Measurements from ENCODE around the gene SSTR4. TPM values are rescaled to one million over a fixed set of nuclear protein-coding genes. Genes with fewer than 3 reads are reported as not detected.

SSTR4 gene
- total and polyA plus RNA-seq, 9 donors: 0.15 to 0.69 TPM; not detected in 7

GRCh38 chr20:23081263-23081819, 46.2 kb downstream of the SSTR4 start:
- no peak overlapping the region for H3K27ac ChIP-seq
- no peak for TF ChIP-seq CTCF (IDR thresholded peaks at IDR 0.05)
- TF ChIP-seq EP300 (IDR thresholded peaks at IDR 0.05): no peak
- TF ChIP-seq POLR2A (IDR thresholded peaks at IDR 0.05): no peak
- no peaks in the 10 kb centered on the region for H3K27me3 ChIP-seq
- H3K9me3 ChIP-seq: no peaks in the 10 kb centered on the region
- no peak for DNase-seq
- H3K4me1 ChIP-seq (ENCODE audit: insufficient read depth): peaks cover 7% of the 10 kb centered on the region
- H3K4me3 ChIP-seq: no peak overlapping the region
- intact Hi-C loops (cut with DNase I): no loop called here
- WGBS, 3 donors: 84 to 89% (median 89%) methylated on average over 9 of the region's 9 CpGs
- no peaks in the 10 kb centered on the region for H3K36me3 ChIP-seq

- intact Hi-C loops (cut with DNase I): no loop called here
- no peak for TF ChIP-seq CTCF (IDR thresholded peaks at IDR 0.05)
- no peak for TF ChIP-seq EP300 (IDR thresholded peaks at IDR 0.05)
- no peak for TF ChIP-seq POLR2A (IDR thresholded peaks at IDR 0.05)
- Histone ChIP-seq H3K36me3 (no peaks in the 10 kb centered on the region), H3K9me3 (no peaks in the 10 kb centered on the region), H3K27me3 (no peaks in the 10 kb centered on the region), H3K27ac (no peak overlapping the region), H3K4me3 (no peak overlapping the region), H3K4me1 (ENCODE audit: insufficient read depth) (peaks cover 7% of the 10 kb centered on the region)
- DNase-seq: peak in 1 of 5 donors; percentile 54
- WGBS, 3 donors: 54 to 60% (median 60%) methylated on average over 9 of the region's 9 CpGs
Measured at GRCh38 chr20:23082846-23083552, 47.9 kb downstream of the SSTR4 start.

DNA sequence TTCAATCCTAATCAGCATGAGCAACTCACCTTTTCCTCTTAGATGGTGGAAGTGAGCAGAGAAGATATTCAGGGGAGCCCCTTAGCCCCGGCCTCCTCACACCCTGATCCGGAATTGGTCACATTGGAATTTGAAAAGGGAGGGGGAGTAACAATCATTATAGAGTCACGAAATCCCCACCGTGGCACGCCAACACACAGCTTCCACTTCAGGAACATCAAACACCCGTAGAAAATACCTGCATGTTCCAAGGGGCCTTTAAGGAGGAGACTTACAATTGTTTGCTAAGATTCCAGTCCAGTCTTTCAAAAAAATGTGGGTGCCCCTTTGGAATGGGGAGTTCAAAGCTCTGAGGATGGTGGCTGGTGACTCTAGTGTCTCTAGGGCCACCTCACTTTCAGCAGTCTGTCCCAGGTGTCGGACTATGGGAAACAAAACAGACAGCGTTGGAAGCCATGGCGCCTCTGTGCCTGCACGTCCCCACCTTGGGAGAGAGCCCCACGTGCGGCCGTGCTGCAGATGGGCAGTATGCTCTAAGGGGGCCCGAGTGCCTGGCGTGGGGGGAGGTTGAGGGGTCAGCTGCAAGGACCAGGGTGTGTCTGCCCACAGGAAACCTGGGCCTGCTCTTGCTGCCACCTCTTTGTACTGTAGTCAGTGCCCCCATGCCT, 48.6 kb downstream of the SSTR4 start:
- no peaks in the 10 kb centered on the region for H3K27me3 ChIP-seq
- H3K4me1 ChIP-seq (ENCODE audit: insufficient read depth): peaks cover 7% of the 10 kb centered on the region
- no peak for TF ChIP-seq POLR2A (IDR thresholded peaks at IDR 0.05)
- WGBS, 3 donors: 83 to 88% (median 85%) methylated on average over 15 of the region's 15 CpGs
- intact Hi-C loops (cut with DNase I): no loop called here
- H3K27ac ChIP-seq: no peak overlapping the region
- H3K9me3 ChIP-seq: no peaks in the 10 kb centered on the region
- DNase-seq: no peak
- peak overlapping the region; percentile 18 for H3K4me3 ChIP-seq
- no peaks in the 10 kb centered on the region for H3K36me3 ChIP-seq

GRCh38 chr20:23084282-23084844, 49.3 kb downstream of the SSTR4 start:
- peaks cover 7% of the 10 kb centered on the region for H3K4me1 ChIP-seq (ENCODE audit: insufficient read depth)
- H3K4me3 ChIP-seq: peak overlapping the region; percentile 18
- H3K9me3 ChIP-seq: no peaks in the 10 kb centered on the region
- H3K36me3 ChIP-seq: no peaks in the 10 kb centered on the region
- H3K27me3 ChIP-seq: no peaks in the 10 kb centered on the region
- DNase-seq: no peak
- WGBS, 3 donors: 90 to 94% (median 90%) methylated on average over 17 of the region's 17 CpGs
- no peak for TF ChIP-seq EP300 (IDR thresholded peaks at IDR 0.05)
- TF ChIP-seq POLR2A (IDR thresholded peaks at IDR 0.05): no peak
- TF ChIP-seq CTCF (IDR thresholded peaks at IDR 0.05): no peak
- intact Hi-C loops (cut with DNase I): no loop called here
- no peak overlapping the region for H3K27ac ChIP-seq

All from ovary (tissue), 9 donors.